BE2C (cell line): ENCODE results near the gene PLBD2.
"Not testable (repeated sequence)": the region's sequence is repeated elsewhere in the genome, so short reads cannot be mapped to it uniquely, and the experiment has no call there.

Source experiments
- DNase-seq: peaks from one replicate; pipeline ENCODE4 v3.0.0-alpha.2; 2020
- H3K27me3 ChIP-seq: fragments of 250-450 bp; sonication (Bioruptor Pico); 2 replicates; pipeline ENCODE4 v1.5.1; 2020; ENCODE audit warnings: mild to moderate bottlenecking
- H3K36me3 ChIP-seq: fragments of 250-450 bp; sonication (Bioruptor Pico); 2 replicates; pipeline ENCODE4 v1.5.1; 2020; ENCODE audit warnings: mild to moderate bottlenecking
- H3K4me1 ChIP-seq: fragments of 250-450 bp; sonication (Bioruptor Pico); 2 replicates; pipeline ENCODE4 v1.5.1; 2020
- H3K4me3 ChIP-seq: 2 replicates; pipeline ENCODE4 v1.5.1; 2011; ENCODE audit warnings: low read depth, low read length
- H3K9me3 ChIP-seq: fragments of 250-450 bp; sonication (Bioruptor Pico); 2 replicates; pipeline ENCODE4 v1.5.1; 2020
- TF ChIP-seq, protein P1 (sequence below): IDR thresholded peaks from 2 replicates; pipeline ENCODE4 v1.5.1; 2012; ENCODE audit warnings: mild to moderate bottlenecking, low read depth, low read length

PLBD2 gene

DNA sequence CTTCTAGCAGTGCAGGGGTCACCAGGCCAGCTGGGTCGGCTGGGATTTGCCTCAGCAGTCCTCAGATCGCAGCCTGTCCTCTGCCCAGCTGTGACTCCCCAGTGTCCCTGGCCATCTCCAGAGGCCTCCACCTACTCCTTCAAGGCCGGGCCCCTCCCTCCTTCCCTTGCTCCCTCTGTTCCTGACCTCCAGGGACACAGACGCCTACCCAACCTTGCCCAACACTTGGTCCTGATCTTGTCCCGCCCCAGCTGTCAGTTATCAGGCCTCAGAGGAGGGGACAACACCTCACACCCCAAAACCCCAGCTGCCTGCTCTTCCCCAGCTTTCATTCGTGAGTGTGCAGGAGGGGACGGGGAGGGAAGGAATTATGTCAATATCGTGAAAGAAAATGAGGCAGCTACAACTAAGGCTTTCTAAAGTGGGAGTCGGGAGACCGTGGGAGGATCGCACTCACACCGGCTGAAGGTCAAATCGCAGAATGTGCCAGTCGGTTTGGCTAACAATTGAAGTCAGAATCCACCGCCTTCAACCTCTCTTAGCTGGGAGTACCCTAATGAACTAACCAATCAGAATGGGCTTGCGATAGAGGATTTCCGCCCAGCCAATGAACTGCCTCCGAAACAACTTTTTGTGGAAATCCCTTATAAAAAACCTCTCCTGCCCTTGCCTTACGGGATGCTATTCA lies 9.4 kb upstream of the PLBD2 start:
- H3K9me3 ChIP-seq, result no peaks in the 10 kb centered on the region
- H3K4me3 ChIP-seq, result no peak overlapping the region
- H3K4me1 ChIP-seq, result no peaks in the 10 kb centered on the region
- no peaks in the 10 kb centered on the region for H3K36me3 ChIP-seq
- no peaks in the 10 kb centered on the region for H3K27me3 ChIP-seq
- TF ChIP-seq, protein P1, sequence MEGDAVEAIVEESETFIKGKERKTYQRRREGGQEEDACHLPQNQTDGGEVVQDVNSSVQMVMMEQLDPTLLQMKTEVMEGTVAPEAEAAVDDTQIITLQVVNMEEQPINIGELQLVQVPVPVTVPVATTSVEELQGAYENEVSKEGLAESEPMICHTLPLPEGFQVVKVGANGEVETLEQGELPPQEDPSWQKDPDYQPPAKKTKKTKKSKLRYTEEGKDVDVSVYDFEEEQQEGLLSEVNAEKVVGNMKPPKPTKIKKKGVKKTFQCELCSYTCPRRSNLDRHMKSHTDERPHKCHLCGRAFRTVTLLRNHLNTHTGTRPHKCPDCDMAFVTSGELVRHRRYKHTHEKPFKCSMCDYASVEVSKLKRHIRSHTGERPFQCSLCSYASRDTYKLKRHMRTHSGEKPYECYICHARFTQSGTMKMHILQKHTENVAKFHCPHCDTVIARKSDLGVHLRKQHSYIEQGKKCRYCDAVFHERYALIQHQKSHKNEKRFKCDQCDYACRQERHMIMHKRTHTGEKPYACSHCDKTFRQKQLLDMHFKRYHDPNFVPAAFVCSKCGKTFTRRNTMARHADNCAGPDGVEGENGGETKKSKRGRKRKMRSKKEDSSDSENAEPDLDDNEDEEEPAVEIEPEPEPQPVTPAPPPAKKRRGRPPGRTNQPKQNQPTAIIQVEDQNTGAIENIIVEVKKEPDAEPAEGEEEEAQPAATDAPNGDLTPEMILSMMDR, result no peak
- DNase-seq, result no peak

DNA sequence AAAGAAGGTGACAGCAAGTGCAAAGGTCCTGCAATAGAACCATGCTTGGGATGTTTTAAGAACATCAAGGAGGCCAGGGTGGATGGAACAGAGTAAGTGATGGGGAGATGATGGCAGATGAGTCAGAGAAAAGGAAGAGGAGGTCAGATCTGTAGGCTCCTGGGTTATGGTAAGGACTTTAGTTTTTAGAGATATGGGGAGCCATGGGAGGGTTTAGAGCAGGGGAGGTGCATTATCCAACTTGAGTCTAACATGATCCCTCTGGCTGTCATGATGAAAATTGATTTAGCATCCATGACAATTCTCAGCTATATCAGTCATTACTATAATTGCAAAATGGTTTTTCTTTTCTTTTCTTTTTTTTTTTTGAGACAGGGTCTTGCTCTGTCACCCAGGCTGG lies 7.3 kb upstream of the PLBD2 start:
- H3K36me3 ChIP-seq, result no peaks in the 10 kb centered on the region
- no peaks in the 10 kb centered on the region for H3K9me3 ChIP-seq
- no peaks in the 10 kb centered on the region for H3K4me1 ChIP-seq
- TF ChIP-seq, protein P1, result no peak
- H3K27me3 ChIP-seq, result no peaks in the 10 kb centered on the region
- H3K4me3 ChIP-seq, result no peak overlapping the region
- DNase-seq, result no peak

DNA sequence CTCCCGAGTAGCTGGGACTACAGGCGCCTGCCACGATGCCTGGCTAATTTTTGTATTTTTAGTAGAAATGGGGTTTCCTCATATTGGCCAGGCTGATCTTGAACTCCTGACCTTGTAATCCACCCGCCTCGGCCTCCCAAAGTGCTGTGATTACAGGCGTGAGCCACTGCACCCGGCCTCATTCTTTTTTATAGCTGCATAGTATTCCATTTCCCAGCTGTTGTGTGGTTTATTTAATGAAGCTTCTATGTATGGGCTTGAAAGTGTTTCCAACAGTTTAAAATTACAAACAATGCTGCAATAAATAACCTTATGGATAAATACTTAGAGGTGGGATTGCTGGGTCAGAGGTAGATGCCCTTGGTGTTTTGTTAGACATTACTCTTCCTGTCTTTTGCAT lies 4.2 kb upstream of the PLBD2 start:
- not testable (repeated sequence) for H3K27me3 ChIP-seq, DNase-seq, H3K36me3 ChIP-seq, H3K4me3 ChIP-seq, H3K4me1 ChIP-seq, H3K9me3 ChIP-seq

DNA sequence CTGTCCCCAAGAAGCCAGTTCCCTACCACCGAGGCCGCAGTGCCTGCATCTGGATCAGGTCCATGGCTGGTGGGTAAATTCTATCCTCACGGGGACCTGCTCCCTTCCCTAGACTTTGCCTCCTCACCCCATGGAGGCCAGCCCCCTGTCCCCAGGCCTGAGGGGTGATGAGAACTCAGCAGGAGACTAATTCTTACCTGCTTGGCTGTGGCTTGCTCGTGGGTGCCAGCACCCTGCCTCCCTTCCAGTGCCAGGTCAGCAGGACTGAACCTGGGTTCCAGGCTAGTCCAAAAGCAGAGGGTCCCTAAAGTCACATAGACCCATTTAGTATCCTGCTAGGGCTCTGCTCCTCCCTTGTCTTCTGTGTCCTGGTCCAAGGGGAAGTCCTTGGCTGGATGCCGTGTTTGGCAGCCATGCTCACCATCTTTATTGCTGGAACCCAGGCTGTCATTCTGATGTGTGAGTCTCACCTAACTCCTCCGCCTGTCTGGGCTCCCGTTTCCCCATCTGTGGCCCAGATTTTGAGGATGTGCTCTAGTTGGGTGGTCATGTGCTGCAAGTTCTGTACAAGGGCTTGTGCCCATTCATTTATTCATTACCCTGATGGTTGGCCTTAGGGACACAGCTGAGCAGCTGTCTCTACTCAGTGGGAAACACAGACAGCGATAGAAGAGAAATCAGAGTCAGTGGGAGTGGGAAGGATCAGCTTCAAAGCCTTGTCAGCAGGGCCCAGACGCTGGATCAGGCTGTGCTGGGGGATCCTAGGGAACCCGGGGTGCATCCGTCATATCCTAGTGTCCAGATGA lies 949 bp downstream of the PLBD2 start:
- Histone ChIP-seq H3K4me3 (peak overlapping the region; percentile 93), H3K4me1 (no peaks in the 10 kb centered on the region), H3K27me3 (no peaks in the 10 kb centered on the region), H3K9me3 (no peaks in the 10 kb centered on the region), H3K36me3 (no peaks in the 10 kb centered on the region; the same call in none of the 2 replicates)
- TF ChIP-seq, protein P1, result no peak
- DNase-seq, result no peak

DNA sequence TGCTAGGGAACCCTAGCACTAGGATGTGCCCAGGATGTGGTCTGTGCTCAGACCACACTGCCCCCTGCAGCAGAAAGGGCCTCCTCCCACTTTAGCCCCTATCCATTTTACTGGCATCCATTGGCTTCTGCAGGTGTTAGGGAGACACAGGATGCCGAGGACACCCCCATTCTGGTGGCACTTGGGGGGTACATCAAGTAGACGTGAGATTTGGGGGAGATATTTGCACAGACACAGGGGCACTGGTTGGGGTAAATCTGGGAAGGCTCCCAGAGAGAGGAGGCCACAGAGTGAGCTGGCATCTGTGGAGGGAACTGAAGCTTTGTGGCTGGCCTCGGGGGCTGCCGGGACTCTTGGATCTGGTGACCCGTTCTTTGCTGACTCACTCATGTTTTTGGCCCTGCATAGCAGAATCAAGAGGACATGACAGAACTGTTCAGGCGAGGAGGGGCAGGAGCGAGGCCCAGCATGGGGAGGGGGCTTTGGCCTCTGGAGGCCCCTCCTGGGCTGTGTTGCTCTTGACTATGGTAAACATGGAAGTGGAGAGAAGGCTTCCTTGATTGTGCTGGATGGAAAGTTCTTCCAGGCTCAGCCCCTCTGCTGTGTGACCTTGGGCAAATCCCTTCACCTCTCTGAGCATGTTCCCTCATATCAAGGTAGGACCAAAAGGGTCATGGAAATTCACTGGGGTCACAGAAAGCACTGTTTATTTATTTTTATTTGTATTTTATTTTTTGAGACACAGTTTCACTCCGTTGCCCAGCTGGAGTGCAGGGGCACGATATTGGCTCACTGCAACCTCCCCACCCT lies 1.8 kb downstream of the PLBD2 start:
- Histone ChIP-seq H3K27me3 (no peaks in the 10 kb centered on the region), H3K4me1 (no peaks in the 10 kb centered on the region), H3K4me3 (peak overlapping the region; percentile 93; the same call in 1 of the 2 replicates), H3K9me3 (no peaks in the 10 kb centered on the region), H3K36me3 (no peaks in the 10 kb centered on the region; the same call in none of the 2 replicates)
- TF ChIP-seq, protein P1, result peak; percentile 35; the same call in 1 of the 2 replicates
- DNase-seq, result no peak

DNA sequence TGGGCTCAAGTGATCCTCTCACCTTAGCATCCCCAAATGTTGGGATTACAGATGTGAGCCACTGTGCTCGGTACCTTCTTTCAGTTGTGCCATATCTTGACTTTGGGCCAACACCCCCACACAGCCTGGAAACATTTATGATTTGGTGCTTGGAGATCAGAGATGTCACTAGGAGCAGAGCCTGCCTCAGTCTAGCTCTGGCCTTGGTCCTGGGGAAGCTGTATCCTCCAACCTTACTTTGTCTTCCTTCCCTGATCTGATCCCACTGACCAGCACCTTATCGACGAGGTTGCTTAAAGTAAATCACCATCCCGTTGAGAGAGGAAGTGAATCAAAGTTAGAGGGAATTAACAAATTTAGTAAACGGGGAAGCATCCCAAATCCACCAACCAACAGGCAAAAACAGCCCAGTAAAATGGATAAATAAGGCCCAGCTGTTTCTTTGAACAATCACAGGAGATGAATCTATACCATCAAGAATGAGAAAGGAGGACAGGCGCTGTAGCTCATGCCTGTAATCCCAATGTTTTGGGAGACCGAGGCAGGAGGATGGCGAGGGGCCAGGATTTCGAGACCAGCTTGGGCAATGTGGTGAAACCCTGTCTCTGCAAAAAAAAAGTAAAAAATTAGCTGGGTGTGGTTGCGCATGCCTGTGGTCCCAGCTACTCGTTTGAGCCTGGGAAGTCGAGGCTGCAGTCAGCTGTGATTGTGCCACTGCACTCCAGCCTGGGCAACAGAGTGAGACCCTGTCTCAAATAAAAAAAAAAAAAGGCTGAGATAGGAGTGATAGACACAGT lies 3.4 kb downstream of the PLBD2 start:
- H3K36me3 ChIP-seq, result no peaks in the 10 kb centered on the region; the same call in none of the 2 replicates
- DNase-seq, result no peak
- no peaks in the 10 kb centered on the region for H3K27me3 ChIP-seq
- H3K4me3 ChIP-seq, result no peak overlapping the region
- no peaks in the 10 kb centered on the region for H3K9me3 ChIP-seq
- TF ChIP-seq, protein P1, result no peak
- no peaks in the 10 kb centered on the region for H3K4me1 ChIP-seq
